NB4 (cell line): ENCODE results near the gene C16orf86.

Source experiments
- MYC ChIP-seq: IDR thresholded peaks from 2 replicates; pipeline ENCODE4 v1.6.1; 2011; ENCODE audit warnings: low read depth, low read length
- TF ChIP-seq, protein P1 (sequence below): IDR thresholded peaks from one replicate; pipeline ENCODE4 v1.5.1; 2012; ENCODE audit warnings: low read depth, low read length

DNA sequence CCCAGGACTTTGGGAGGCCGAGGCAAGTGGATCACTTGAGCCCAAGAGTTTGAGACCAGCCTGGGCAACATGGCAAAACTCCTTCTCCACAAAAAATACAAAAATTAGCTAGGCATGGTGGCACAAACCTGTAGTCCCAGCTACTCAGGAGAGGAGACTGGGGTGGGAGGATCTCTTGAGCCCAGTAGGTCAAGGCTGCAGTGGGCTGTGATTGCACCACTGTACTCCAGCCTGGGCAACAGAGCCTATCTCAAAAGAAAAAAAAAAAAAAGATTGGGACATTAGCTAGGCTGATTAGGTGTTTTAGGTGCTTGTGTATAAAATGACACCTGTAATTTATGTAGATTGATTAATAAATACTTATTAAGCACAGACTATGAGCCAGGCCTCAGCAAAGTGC, 42.4 kb downstream of the C16orf86 start:
- TF ChIP-seq, protein P1, sequence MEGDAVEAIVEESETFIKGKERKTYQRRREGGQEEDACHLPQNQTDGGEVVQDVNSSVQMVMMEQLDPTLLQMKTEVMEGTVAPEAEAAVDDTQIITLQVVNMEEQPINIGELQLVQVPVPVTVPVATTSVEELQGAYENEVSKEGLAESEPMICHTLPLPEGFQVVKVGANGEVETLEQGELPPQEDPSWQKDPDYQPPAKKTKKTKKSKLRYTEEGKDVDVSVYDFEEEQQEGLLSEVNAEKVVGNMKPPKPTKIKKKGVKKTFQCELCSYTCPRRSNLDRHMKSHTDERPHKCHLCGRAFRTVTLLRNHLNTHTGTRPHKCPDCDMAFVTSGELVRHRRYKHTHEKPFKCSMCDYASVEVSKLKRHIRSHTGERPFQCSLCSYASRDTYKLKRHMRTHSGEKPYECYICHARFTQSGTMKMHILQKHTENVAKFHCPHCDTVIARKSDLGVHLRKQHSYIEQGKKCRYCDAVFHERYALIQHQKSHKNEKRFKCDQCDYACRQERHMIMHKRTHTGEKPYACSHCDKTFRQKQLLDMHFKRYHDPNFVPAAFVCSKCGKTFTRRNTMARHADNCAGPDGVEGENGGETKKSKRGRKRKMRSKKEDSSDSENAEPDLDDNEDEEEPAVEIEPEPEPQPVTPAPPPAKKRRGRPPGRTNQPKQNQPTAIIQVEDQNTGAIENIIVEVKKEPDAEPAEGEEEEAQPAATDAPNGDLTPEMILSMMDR = no peak
- TF ChIP-seq MYC = no peak
